ENCODE measurements around the gene PKNOX2.

PKNOX2 gene

DNA sequence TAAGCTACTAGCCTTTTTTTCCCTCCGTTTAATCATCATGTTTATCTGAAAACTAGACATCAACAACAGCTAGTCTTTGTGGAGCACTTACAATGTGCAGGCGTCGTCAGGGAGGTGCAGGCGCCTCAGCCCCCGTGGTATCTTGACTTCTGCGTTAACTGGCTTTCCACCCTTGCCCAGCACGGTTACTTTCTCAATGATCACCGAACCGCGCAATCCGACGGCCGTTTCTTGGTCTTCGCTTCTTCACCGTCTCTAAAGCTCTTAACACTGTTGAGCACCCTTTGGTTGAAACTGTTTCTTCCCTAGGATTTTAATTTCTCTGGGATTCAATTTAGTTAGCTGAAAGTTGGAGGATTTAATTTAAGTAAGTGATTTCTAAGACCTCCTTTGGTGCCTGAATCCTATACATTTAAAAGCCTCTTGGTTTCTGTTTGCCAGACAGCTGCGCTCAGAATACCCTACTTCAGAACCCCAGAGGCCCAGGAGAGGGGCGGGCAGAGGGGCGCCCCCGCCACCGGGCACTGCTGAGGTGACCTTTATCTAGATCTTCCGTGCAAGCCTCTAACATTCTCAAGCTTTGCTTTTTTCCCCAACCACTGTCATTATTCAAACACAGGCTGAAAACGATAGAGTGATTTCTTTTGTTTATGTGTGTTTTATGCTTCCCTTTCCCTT is 35.1 kb upstream of the PKNOX2 start:
- TF ChIP-seq, protein P1, sequence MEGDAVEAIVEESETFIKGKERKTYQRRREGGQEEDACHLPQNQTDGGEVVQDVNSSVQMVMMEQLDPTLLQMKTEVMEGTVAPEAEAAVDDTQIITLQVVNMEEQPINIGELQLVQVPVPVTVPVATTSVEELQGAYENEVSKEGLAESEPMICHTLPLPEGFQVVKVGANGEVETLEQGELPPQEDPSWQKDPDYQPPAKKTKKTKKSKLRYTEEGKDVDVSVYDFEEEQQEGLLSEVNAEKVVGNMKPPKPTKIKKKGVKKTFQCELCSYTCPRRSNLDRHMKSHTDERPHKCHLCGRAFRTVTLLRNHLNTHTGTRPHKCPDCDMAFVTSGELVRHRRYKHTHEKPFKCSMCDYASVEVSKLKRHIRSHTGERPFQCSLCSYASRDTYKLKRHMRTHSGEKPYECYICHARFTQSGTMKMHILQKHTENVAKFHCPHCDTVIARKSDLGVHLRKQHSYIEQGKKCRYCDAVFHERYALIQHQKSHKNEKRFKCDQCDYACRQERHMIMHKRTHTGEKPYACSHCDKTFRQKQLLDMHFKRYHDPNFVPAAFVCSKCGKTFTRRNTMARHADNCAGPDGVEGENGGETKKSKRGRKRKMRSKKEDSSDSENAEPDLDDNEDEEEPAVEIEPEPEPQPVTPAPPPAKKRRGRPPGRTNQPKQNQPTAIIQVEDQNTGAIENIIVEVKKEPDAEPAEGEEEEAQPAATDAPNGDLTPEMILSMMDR (IDR thresholded peaks at IDR 0.05; ENCODE audit: low read depth, low read length, missing control alignments), result no peak
- H3K4me3 ChIP-seq (ENCODE audit: low read depth, low read length), result no peak overlapping the region
- no peak for DNase-seq (ENCODE audit: low read depth)

DNA sequence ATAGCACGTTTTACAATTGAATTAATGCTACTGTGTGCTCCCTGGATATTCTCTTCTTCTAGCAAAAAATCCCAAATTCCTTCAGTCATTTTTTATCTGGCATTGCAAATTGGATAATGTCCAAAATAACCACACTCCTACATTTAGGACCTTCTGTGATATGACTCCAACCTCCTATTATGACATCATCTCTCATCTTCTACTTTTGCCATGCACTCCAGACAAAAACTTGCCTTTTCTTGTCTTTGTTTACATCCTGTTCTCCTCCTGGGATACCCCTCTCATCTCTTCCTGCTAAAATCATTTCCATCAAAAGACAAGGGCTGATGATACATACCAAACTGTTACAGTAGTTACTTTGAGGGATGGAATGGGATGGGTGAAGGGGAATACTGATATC is 32.5 kb upstream of the PKNOX2 start:
- DNase-seq (ENCODE audit: low read depth), result no peak
- H3K4me3 ChIP-seq (ENCODE audit: low read depth, low read length), result no peak overlapping the region
- TF ChIP-seq, protein P1 (IDR thresholded peaks at IDR 0.05; ENCODE audit: low read depth, low read length, missing control alignments), result no peak

DNA sequence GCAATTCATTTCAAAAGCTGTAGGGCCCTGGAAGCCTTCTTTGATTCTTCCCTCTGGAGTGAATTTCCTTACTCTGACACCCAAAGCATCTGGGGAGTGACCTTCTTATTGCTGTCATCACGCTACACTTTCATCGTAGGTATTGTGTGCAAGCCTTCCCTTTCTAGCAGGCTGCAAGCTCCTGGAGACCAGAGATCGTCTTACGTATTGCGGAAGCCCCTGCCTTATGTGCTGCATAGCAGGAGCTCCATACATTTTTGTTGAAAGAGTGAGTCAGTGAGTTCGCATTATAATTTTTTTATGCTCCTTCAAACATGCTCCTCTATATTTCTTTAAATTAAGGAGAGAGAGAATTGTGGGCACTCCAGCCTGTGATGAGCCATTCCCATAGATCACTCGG is 32.0 kb upstream of the PKNOX2 start:
- TF ChIP-seq, protein P1 (IDR thresholded peaks at IDR 0.05; ENCODE audit: low read depth, low read length, missing control alignments), result no peak
- no peak for DNase-seq (ENCODE audit: low read depth)
- no peak overlapping the region for H3K4me3 ChIP-seq (ENCODE audit: low read depth, low read length)

DNA sequence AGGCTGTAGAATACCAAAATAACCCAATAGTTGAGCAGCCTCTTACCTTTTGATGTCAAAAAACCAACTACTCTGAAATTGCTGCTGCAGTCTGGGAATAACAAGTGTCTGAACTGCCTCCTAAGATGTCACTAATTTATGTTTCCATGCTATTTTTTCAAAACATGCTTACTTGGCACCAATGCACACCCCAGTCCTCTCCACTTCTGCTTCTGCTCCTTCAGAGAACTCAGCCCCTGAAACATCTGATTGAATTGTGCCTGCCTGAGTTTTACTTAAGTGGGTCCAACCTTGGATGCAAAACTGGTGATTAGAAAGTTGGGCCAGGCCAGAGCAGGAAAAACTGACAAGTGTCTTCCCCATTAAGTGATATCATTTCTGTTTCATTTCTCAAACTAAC is 28.6 kb upstream of the PKNOX2 start:
- TF ChIP-seq, protein P1 (IDR thresholded peaks at IDR 0.05; ENCODE audit: low read depth, low read length, missing control alignments), result no peak
- DNase-seq (ENCODE audit: low read depth), result no peak
- no peak overlapping the region for H3K4me3 ChIP-seq (ENCODE audit: low read depth, low read length)

DNA sequence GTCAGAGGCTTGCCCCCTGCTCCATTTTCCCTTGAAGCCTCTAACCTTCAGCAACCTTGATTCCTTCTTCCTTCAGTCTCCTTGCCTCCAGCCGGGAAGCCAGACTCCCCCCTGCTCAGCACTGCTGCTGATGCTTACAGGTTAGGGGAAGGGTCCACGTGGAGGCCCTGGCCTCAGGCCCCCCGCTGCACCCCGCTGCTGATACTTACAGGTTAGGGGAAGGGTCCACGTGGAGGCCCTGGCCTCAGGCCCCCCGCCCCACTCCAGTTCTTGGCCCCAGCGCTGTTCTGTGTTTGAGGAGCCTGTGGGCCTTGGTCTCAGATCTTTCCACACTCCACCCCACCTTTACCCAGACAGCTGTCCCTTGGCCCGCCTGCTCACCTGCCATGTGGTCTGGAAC is 25.6 kb upstream of the PKNOX2 start:
- H3K4me3 ChIP-seq (ENCODE audit: low read depth, low read length), result no peak overlapping the region
- DNase-seq (ENCODE audit: low read depth), result no peak
- TF ChIP-seq, protein P1 (IDR thresholded peaks at IDR 0.05; ENCODE audit: low read depth, low read length, missing control alignments), result no peak

DNA sequence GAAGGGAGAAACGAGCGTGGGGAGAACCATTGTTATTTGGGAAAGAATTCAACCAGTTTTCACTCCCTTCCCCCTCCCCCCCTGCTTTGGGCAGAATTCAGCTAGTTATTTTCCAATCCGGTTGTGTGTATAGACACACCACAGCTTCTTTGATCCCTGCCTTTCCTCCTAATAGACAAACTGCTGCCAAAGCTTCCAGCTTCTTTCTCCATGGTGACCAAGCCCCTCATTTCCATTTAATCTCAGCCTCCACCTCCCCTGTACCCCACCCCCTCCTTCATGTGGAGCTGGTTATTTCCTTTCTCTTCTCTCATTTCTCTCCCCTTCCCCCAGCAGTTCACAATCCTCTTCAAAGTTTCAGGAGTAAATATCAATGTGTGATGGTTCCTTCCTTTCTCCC is 24.8 kb upstream of the PKNOX2 start:
- no peak overlapping the region for H3K4me3 ChIP-seq (ENCODE audit: low read depth, low read length)
- no peak for DNase-seq (ENCODE audit: low read depth)
- TF ChIP-seq, protein P1 (IDR thresholded peaks at IDR 0.05; ENCODE audit: low read depth, low read length, missing control alignments), result no peak

DNA sequence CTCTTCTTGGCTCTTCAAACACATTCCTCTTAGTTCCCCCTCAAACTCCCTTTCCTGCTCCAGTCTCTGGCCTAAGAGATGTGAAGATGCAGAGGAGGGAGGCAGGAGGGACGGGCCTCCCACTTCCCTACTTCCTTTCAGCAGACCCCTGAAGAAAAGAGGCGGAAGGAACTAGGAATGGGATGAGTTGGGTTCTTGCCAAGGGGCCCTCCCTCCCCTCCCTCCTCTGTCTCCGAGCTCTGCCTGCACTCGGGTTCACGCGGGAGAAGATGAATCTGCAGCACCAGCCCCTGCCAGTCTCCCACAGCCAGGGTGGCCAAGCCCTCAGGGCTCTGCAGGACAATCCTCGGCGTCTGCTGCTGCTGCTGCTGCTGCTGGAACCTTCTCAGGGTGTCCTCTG is 24.3 kb upstream of the PKNOX2 start:
- no peak overlapping the region for H3K4me3 ChIP-seq (ENCODE audit: low read depth, low read length)
- TF ChIP-seq, protein P1 (IDR thresholded peaks at IDR 0.05; ENCODE audit: low read depth, low read length, missing control alignments), result no peak
- DNase-seq (ENCODE audit: low read depth), result no peak
